Measurements from ENCODE around the gene PRSS35. TPM values are rescaled to one million over a fixed set of nuclear protein-coding genes. Genes with fewer than 3 reads are reported as not detected.
"Not testable (repeated sequence)": the region's sequence is repeated elsewhere in the genome, so short reads cannot be mapped to it uniquely, and the experiment has no call there.

The PRSS35 gene
- total RNA-seq, 1 donor from 2014 or later: not detected

- Mint-ChIP-seq H3K27me3 (ENCODE audit: low read depth) (no peaks in the 10 kb centered on the region), H3K4me3 (ENCODE audit: low read depth) (no peak overlapping the region), H3K9me3 (no peaks in the 10 kb centered on the region), H3K4me1 (ENCODE audit: low read depth) (no peaks in the 10 kb centered on the region), H3K36me3 (ENCODE audit: low read depth) (no peaks in the 10 kb centered on the region), H3K27ac (no peak overlapping the region)
- intact Hi-C loops (cut with micrococcal nuclease): no loop called here
- DNase-seq (ENCODE audit: low spot score): no peak
Observed at GRCh38 chr6:83536647-83537589, 24.6 kb downstream of the PRSS35 start.

GRCh38 chr6:83539678-83540077 lies 27.3 kb downstream of the PRSS35 start:
- H3K9me3 Mint-ChIP-seq: no peaks in the 10 kb centered on the region
- no peaks in the 10 kb centered on the region for H3K36me3 Mint-ChIP-seq (ENCODE audit: low read depth)
- no peaks in the 10 kb centered on the region for H3K4me1 Mint-ChIP-seq (ENCODE audit: low read depth)
- H3K27me3 Mint-ChIP-seq (ENCODE audit: low read depth): no peaks in the 10 kb centered on the region
- intact Hi-C loops (cut with micrococcal nuclease): no loop called here
- H3K27ac Mint-ChIP-seq: no peak overlapping the region
- DNase-seq (ENCODE audit: low spot score): no peak
- H3K4me3 Mint-ChIP-seq (ENCODE audit: low read depth): no peak overlapping the region

- no peak for DNase-seq (ENCODE audit: low spot score)
- intact Hi-C loops (cut with micrococcal nuclease): no loop called here
Observed at GRCh38 chr6:83546636-83547035, 34.3 kb downstream of the PRSS35 start.

GRCh38 chr6:83550482-83550881 lies 38.1 kb downstream of the PRSS35 start:
- H3K4me1 Mint-ChIP-seq (ENCODE audit: low read depth); H3K27ac Mint-ChIP-seq; H3K27me3 Mint-ChIP-seq (ENCODE audit: low read depth); H3K4me3 Mint-ChIP-seq (ENCODE audit: low read depth); DNase-seq (ENCODE audit: low spot score); H3K9me3 Mint-ChIP-seq; H3K36me3 Mint-ChIP-seq (ENCODE audit: low read depth); intact Hi-C loops (cut with micrococcal nuclease): not testable (repeated sequence)

More at GRCh38 chr6:83546636-83547035, 34.3 kb downstream of the PRSS35 start:
- Mint-ChIP-seq H3K27ac (no peak overlapping the region), H3K4me1 (ENCODE audit: low read depth) (no peaks in the 10 kb centered on the region), H3K9me3 (no peaks in the 10 kb centered on the region), H3K27me3 (ENCODE audit: low read depth) (no peaks in the 10 kb centered on the region), H3K4me3 (ENCODE audit: low read depth) (no peak overlapping the region), H3K36me3 (ENCODE audit: low read depth) (no peaks in the 10 kb centered on the region)

- H3K27ac Mint-ChIP-seq; intact Hi-C loops (cut with micrococcal nuclease); H3K4me1 Mint-ChIP-seq (ENCODE audit: low read depth); H3K4me3 Mint-ChIP-seq (ENCODE audit: low read depth); DNase-seq (ENCODE audit: low spot score); H3K27me3 Mint-ChIP-seq (ENCODE audit: low read depth); H3K9me3 Mint-ChIP-seq; H3K36me3 Mint-ChIP-seq (ENCODE audit: low read depth): not testable (repeated sequence)
Observed at GRCh38 chr6:83551748-83552147, 39.4 kb downstream of the PRSS35 start.

- Mint-ChIP-seq H3K4me3 (ENCODE audit: low read depth) (no peak overlapping the region), H3K27me3 (ENCODE audit: low read depth) (no peaks in the 10 kb centered on the region), H3K4me1 (ENCODE audit: low read depth) (no peaks in the 10 kb centered on the region), H3K27ac (no peak overlapping the region), H3K36me3 (ENCODE audit: low read depth) (no peaks in the 10 kb centered on the region), H3K9me3 (no peaks in the 10 kb centered on the region)
- intact Hi-C loops (cut with micrococcal nuclease): no loop called here
- no peak for DNase-seq (ENCODE audit: low spot score)
Observed at GRCh38 chr6:83556871-83557270, 44.5 kb downstream of the PRSS35 start.

GRCh38 chr6:83558975-83559374 lies 46.6 kb downstream of the PRSS35 start:
- Mint-ChIP-seq H3K4me3 (ENCODE audit: low read depth) (no peak overlapping the region), H3K36me3 (ENCODE audit: low read depth) (no peaks in the 10 kb centered on the region), H3K27me3 (ENCODE audit: low read depth) (no peaks in the 10 kb centered on the region), H3K9me3 (no peaks in the 10 kb centered on the region), H3K4me1 (ENCODE audit: low read depth) (no peaks in the 10 kb centered on the region), H3K27ac (no peak overlapping the region)
- no peak for DNase-seq (ENCODE audit: low spot score)
- intact Hi-C loops (cut with micrococcal nuclease): no loop called here

GRCh38 chr6:83571663-83572185 lies 59.4 kb downstream of the PRSS35 start:
- DNase-seq (ENCODE audit: low spot score); H3K4me3 Mint-ChIP-seq (ENCODE audit: low read depth); H3K27me3 Mint-ChIP-seq (ENCODE audit: low read depth); H3K27ac Mint-ChIP-seq; H3K9me3 Mint-ChIP-seq; H3K4me1 Mint-ChIP-seq (ENCODE audit: low read depth); intact Hi-C loops (cut with micrococcal nuclease); H3K36me3 Mint-ChIP-seq (ENCODE audit: low read depth): not testable (repeated sequence)

GRCh38 chr6:83574783-83575182 lies 62.4 kb downstream of the PRSS35 start:
- Mint-ChIP-seq H3K4me3 (ENCODE audit: low read depth) (no peak overlapping the region), H3K4me1 (ENCODE audit: low read depth) (no peaks in the 10 kb centered on the region), H3K27me3 (ENCODE audit: low read depth) (no peaks in the 10 kb centered on the region), H3K27ac (no peak overlapping the region), H3K36me3 (ENCODE audit: low read depth) (no peaks in the 10 kb centered on the region), H3K9me3 (no peaks in the 10 kb centered on the region)
- no peak for DNase-seq (ENCODE audit: low spot score)
- intact Hi-C loops (cut with micrococcal nuclease): no loop called here

Other genes starting within 250 kb of the PRSS35 start
- gene ME1, start 81.5 kb upstream of the PRSS35 start, total RNA-seq: 0.05 TPM in 1 of 2 replicates, not detected in the other
- not detected in 2 replicates for gene SNAP91, start 196.6 kb downstream of the PRSS35 start, total RNA-seq